ENCODE measurements around the gene ZBTB16.

ZBTB16 gene

DNA sequence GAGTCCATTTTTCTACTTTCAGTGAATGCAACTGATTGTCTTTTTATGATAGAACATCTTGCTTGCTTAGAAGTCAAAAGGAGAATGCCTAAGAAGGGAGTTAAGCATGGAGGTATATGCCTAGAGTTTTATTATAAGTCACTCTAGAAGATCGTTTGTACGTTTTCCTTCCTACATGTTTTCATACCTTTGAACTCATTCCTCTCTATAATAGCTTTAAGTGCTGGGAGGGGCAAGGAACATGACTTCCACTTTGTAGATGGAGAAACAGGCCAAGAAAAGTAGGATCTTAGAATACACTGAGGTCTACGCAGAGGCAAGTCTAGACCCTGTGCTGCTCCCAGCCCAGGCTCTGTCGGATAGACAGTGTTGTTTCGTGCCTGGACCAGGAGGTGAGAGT, 114.3 kb downstream of the ZBTB16 start:
- no peak for DNase-seq (ENCODE audit: low read depth)
- no peak overlapping the region for H3K4me3 ChIP-seq (ENCODE audit: low read depth, low read length)
- TF ChIP-seq, protein P1, sequence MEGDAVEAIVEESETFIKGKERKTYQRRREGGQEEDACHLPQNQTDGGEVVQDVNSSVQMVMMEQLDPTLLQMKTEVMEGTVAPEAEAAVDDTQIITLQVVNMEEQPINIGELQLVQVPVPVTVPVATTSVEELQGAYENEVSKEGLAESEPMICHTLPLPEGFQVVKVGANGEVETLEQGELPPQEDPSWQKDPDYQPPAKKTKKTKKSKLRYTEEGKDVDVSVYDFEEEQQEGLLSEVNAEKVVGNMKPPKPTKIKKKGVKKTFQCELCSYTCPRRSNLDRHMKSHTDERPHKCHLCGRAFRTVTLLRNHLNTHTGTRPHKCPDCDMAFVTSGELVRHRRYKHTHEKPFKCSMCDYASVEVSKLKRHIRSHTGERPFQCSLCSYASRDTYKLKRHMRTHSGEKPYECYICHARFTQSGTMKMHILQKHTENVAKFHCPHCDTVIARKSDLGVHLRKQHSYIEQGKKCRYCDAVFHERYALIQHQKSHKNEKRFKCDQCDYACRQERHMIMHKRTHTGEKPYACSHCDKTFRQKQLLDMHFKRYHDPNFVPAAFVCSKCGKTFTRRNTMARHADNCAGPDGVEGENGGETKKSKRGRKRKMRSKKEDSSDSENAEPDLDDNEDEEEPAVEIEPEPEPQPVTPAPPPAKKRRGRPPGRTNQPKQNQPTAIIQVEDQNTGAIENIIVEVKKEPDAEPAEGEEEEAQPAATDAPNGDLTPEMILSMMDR (IDR thresholded peaks at IDR 0.05; ENCODE audit: low read depth, low read length), result no peak
- no peak for TF ChIP-seq MYC (IDR thresholded peaks at IDR 0.05; ENCODE audit: low read depth, low read length)
- TF ChIP-seq, protein P2, sequence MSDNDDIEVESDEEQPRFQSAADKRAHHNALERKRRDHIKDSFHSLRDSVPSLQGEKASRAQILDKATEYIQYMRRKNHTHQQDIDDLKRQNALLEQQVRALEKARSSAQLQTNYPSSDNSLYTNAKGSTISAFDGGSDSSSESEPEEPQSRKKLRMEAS (IDR thresholded peaks at IDR 0.05; ENCODE audit: low read depth, low read length), result no peak
- TF ChIP-seq POLR2A (IDR thresholded peaks at IDR 0.05; ENCODE audit: extremely low read depth, insufficient read length), result no peak

DNA sequence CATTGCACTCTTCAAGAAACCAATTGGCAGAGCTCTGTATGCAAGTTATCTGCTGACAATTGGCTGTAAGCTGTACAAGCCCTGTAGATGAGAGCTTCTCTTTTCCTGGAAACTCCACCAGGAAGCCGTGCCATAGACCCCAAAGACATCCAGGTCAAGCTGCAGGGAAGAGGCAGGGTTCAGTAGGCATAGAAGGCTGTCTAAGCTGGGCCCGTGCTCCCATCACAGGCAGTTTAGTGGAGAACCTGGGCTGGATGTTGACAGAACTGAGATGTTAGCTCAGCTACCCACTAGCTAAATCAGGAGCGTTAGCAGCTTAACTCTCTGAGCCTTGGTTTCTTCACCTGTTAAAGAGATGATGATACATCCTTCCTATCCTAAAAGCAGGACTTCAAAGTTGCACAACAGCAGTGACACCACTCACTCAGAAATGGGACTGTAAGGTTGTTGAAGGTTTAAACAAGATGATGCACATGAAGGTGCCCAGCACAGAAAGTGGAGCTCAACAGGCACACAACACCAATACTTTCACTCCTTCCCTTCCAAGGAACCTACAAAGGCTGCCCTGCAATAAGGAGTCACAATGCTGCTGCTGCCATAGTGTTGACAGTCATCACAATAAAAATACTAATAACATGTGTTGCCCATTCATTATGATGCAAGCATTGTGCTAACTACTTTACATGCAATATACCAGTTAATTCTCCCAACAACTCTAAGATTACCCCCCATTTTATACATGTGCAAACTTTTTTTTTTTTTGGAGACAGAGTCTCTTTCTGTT, 115.4 kb downstream of the ZBTB16 start:
- DNase-seq (ENCODE audit: low read depth), result no peak
- no peak overlapping the region for H3K4me3 ChIP-seq (ENCODE audit: low read depth, low read length)
- no peak for TF ChIP-seq MYC (IDR thresholded peaks at IDR 0.05; ENCODE audit: low read depth, low read length)
- TF ChIP-seq, protein P1 (IDR thresholded peaks at IDR 0.05; ENCODE audit: low read depth, low read length), result no peak
- TF ChIP-seq POLR2A (IDR thresholded peaks at IDR 0.05; ENCODE audit: extremely low read depth, insufficient read length), result no peak
- TF ChIP-seq, protein P2 (IDR thresholded peaks at IDR 0.05; ENCODE audit: low read depth, low read length), result no peak

DNA sequence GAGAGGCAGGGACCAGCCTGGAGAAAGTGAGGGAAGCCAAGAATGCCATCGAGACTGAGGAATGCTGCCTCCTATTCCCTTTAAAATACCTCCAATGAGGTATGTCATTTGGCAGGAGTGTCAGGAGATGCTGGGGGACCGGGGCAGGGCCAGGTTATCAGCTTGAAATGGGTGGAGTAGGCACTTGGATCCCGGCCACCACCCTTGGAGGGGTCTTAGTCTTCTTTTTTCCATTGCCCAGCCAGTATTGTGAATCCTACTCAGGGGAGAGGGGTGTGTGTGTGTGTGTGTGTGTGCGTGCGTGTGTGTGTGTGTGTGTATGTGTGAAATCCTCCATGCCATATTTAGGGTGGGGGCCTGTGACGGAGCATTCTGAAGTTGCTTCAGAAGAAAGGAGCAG, 116.2 kb downstream of the ZBTB16 start:
- no peak for TF ChIP-seq POLR2A (IDR thresholded peaks at IDR 0.05; ENCODE audit: extremely low read depth, insufficient read length)
- no peak overlapping the region for H3K4me3 ChIP-seq (ENCODE audit: low read depth, low read length)
- no peak for DNase-seq (ENCODE audit: low read depth)

DNA sequence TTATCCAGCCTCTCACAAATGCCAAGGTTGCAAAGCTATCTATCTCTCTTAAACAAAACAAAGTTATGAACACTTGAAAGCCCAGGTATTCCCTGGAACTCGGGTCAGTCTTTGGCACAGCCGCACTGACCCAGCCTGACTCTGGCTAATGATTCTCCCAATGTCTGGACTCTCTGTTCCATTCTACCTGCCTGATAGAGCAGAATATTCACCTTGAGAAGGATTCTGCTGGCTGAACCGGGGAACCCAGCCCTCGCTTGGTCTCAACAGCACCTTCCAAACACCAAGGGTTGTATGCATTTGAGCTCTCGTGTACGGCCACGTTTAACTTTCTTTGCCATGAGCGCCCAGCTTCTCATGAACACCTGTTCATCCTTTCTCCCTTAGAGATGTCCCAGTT, 116.8 kb downstream of the ZBTB16 start:
- H3K4me3 ChIP-seq (ENCODE audit: low read depth, low read length), result no peak overlapping the region
- TF ChIP-seq, protein P1 (IDR thresholded peaks at IDR 0.05; ENCODE audit: low read depth, low read length), result no peak
- TF ChIP-seq POLR2A (IDR thresholded peaks at IDR 0.05; ENCODE audit: extremely low read depth, insufficient read length) (no peak), MYC (IDR thresholded peaks at IDR 0.05; ENCODE audit: low read depth, low read length) (no peak)
- TF ChIP-seq, protein P2 (IDR thresholded peaks at IDR 0.05; ENCODE audit: low read depth, low read length), result no peak
- DNase-seq (ENCODE audit: low read depth), result no peak

DNA sequence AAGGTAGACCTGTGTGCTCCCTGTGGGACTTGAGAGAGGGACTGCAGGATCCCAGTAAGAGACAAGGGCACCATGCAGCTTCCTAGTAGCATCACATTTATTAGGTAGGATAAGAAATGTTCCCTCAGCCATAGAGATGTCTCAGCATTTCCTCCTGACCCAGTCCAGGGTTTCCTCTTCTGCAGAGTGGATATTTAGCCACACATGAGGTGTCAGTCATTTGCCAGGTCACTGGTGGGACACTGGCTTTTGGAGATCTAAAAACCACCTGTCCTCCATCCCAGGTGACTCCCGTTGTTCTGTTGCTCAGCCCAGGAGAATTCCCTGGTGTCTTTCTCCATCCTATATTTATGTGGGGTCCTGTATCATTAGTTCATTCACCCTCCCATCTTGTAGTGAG, 119.1 kb downstream of the ZBTB16 start:
- TF ChIP-seq, protein P1 (IDR thresholded peaks at IDR 0.05; ENCODE audit: low read depth, low read length), result no peak
- TF ChIP-seq POLR2A (IDR thresholded peaks at IDR 0.05; ENCODE audit: extremely low read depth, insufficient read length) (no peak), MYC (IDR thresholded peaks at IDR 0.05; ENCODE audit: low read depth, low read length) (no peak)
- TF ChIP-seq, protein P2 (IDR thresholded peaks at IDR 0.05; ENCODE audit: low read depth, low read length), result no peak
- DNase-seq (ENCODE audit: low read depth), result no peak
- no peak overlapping the region for H3K4me3 ChIP-seq (ENCODE audit: low read depth, low read length)

DNA sequence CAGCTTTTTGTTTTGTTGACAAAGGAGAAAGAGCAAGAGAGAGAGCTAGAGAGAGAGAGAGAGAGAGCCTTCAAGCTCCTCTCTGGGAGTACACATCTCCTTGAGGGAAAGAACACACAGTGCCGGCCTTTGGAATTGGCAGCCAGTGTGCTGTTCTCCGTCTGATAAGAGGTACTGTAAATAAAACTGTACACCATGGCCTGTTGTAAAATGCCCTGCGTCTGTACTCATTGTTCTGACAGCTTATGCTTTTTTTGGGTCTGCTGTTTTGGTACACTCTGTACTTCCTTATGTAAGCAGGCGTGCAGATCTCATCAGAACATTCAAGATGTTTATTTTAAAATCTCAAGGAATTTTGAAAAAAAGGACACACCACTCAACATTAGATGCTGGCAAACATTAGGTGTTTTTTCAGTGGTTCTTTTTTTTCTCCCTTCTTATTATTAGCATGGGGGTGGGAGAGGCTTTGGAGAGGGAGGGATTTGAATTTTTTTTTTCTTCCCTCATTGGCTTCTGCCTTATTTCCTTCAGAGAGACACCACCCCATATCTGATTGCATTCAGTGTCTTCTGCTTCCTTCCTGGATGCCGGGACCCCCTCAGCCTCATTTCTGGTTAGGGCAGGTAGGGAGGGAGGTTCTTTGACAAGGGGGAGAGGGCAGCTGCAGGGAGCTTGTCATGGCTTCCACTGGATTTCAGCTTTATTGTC, 119.9 kb downstream of the ZBTB16 start:
- TF ChIP-seq MYC (IDR thresholded peaks at IDR 0.05; ENCODE audit: low read depth, low read length) (no peak), POLR2A (IDR thresholded peaks at IDR 0.05; ENCODE audit: extremely low read depth, insufficient read length) (no peak)
- TF ChIP-seq, protein P1 (IDR thresholded peaks at IDR 0.05; ENCODE audit: low read depth, low read length), result no peak
- TF ChIP-seq, protein P2 (IDR thresholded peaks at IDR 0.05; ENCODE audit: low read depth, low read length), result no peak
- no peak for DNase-seq (ENCODE audit: low read depth)
- H3K4me3 ChIP-seq (ENCODE audit: low read depth, low read length), result no peak overlapping the region

Data from NB4 (cell line).